GM12892 (cell line): ENCODE data around the gene TTBK2.

ENCODE experiments used
- POLR2A ChIP-seq: IDR thresholded peaks from 2 replicates; pipeline ENCODE4 v1.6.1; 2011; ENCODE audit warnings: low read depth, low read length, control low read depth
- POLR2AphosphoS5 ChIP-seq: IDR thresholded peaks from 2 replicates; pipeline ENCODE4 v1.6.1; 2011; ENCODE audit warnings: low read depth, low read length, control low read depth
- TAF1 ChIP-seq: IDR thresholded peaks from 2 replicates; pipeline ENCODE4 v1.6.1; 2011; ENCODE audit warnings: low read depth, mild to moderate bottlenecking, control low read depth, low read length, borderline replicate concordance

- TF ChIP-seq POLR2AphosphoS5 (no peak), POLR2A (no peak), TAF1 (no peak)
These were observed 135.0 kb downstream of the TTBK2 start for GRCh38 chr15:42785569-42785968.
